Measurements from ENCODE around the gene CCDC167.

Gene CCDC167

DNA sequence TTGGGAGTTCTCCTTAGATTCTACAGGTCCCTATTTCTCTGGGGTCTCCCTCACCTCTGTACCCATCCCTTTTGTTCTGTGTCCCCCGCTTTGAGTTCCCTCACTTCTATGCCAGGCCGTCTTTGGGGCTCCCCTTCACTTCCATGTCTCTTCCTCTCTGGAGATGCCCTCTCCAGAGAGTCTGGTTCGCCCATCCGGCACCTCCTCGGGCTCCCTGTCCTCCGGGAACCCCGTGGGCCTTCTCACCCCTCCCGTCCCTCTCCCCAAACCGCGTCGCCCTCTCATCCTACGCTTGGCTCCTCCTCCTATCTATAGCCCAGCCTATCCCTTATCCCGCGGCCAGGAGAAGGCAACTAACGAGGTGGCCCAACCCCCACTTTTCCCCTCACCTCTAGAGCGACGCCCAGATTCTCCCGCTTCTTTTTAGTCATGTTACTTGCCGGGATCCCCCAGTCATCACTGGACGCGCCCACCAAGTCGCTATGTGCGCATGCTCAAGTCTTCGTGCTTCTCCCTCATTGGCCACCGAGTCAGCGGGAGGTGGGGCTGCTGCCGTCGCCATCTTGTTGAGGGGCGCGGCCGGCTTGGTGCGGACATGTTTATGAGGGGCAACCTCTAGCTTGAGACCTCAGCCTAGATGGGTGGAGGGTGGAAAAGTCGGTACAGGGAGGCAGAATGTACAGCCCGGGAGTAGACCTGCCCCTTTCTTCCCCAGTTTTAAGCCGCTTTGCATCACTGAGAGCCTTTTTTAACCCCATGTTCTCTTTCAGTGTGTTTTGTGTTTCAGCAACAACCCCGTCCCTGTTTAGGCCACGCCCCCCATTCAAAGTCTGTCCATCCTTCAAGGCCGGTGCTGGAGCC is at the start of gene CCDC167:
Gene CCDC167, minus strand, starts transcription at position 461 of the 861 bp plus-strand sequence. Its CDS starts 30 bp downstream, at position 431.
- DNase-seq: peak; percentile 98 to 99

DNA sequence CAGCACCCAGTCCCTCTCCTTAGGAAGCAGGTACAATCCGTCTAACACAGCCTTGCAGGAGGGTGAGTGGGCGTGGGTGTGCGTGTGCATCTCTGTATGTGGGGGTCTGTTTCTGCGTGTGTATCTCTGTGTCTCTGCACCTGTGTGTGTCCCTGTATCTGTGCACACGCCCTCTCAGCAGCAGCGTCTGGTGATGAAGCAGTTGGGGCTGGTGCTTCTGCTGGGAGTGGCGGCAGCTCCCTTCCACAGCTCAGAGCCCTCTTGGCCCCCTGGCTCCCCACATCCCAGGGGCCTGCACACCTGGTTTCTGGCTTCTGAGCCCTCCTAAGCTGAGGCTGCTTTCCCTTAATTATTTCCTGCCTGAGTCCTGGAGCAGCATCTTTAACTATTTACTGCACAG is 49.5 kb upstream of the CCDC167 start:
- no peak for DNase-seq

DNA sequence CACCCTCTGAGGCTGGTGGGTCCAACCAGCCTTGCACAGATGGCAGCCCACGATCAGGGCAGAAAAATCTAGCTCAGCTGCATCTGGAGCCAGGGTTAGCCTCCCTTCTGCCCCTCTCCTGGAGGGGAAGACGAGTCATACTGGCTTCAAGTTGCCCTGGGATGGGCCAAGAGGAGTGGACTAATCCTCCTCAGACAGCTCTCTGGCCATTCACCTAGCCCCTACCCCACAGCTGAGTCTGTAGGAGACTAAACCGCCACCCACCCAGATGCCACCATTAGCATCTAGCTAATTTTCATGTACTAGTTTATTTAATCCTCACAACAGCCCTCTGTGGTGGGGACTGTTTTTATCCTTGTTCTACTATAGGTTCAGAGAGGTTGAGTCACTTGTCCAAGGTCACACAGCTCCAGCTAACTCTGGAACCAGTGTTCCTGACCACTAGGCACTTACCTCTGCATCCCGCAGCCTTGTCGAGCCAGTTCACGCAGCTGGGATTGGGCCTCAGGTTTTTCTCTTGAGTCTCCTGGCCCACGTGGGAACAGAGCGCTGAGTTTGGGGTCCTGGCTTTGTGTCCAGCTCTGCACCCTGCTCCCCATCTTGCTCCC is 48.5 kb upstream of the CCDC167 start:
- DNase-seq: no peak

DNA sequence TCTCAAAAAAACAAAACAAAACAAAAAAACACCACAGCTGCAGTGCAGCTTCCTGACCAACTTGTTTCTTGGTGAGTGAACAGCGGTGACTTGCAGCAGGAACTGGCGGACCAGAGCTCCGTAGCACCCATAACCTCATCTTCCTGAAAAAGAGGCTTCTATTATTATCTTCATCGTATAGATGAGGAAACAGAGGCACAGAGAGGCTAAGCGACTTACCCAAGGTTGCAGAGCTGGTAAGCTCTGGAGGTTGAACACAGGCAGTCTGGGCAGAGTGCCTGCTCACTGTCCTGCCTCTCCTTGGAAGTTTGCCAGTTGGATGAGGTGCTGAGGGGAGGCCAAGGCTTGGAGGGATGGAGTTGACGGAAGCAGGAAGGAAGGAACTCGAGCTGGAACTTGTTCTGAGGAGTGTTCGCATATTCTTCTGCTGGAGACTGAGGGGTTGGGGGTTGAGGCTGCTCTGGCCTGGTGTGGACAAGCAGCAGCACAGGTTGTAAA is 47.9 kb upstream of the CCDC167 start:
- DNase-seq: no peak

DNA sequence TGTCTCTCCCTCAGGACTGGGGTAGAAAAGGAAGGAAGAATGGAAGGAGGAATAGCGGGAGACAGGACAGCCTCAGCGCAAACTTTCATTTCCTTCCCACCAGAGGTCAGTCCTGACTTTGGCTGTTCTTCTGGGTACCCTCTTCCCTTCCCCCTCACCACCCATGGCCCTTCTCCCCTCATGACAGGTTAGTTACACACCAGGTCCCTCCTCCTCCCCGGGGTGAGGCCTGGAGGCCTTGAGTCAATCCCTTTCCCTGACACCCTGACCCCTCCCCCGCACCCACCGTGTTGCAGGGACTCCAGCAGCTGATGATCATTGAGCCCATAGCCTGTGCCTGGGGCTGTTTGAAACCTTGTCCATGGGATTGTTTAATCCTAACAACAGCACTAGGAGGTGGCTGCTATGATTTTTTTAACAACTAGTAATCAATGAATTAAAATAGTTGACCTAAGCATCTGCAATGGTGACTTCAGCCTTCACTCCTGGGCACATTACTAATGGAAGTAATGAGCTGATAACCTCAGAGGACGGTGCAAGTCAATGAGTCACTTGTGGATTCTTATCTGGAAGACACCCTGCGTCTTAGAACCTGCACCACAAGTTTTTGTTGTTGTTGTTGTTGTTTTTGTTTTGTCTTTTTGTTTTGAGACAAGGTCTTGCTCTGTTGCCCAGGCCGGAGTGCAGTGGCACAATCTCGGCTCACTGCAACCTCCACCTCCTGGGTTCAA is 46.6 kb upstream of the CCDC167 start:
- peak in 1 of 2 experiments; percentile 29 for DNase-seq

DNA sequence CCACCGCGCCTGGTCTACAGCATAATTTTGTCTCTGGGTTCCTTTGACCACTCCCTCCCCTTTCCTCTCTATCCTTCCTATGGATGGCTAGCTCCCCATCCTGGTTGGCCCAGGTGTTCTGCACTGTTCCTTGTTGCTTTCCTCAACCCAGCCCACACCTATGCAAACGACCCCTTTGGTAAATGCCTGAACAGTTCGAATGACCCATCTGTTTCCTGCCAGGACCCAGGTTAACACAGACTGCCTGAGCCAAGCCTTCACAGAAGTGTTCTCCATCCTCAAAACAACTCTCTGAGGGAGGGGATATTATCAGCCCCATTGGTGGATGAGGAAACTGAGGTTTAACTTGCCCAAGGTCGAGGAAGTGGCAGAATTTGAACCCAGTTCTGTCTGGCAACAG is 44.8 kb upstream of the CCDC167 start:
- no peak for DNase-seq

DNA sequence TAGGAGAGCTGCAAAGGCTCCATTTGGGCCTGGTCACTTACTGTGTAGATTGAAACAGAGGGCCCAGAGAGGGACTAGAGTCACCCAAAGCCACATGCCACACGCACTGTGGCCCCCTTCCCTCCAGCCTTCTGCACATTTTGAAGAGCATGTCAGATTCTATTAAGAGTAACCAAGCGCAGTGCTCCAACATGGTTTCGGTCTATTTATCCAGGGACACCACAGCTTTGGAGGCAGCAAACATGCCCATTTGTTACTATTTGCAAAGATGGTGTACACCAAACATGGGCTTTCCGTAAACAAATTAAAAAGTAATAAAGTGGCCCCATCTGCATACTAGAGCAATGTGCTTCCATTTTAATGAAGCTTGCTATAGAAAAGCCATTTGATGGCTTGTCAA is 43.7 kb upstream of the CCDC167 start:
- DNase-seq: no peak

DNA sequence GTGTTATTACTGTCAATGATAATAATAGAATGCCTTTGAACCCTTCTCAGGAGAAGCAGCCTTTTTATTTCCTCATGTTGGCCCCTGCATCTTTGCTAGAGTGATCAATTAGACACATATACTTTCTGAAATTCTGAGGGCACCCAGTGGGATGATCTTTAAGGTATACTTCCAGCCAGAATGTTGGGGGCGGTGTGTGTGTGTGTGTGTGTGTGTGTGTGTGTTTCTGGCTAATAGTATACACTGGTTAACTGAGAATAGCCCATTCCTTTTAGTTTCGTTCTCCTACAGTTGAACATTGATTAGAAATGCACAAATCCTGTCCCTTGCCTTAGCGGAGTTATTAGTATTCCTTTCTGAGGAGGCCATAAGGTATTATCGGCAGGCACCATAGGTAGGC is 41.7 kb upstream of the CCDC167 start:
- DNase-seq: no peak

DNA sequence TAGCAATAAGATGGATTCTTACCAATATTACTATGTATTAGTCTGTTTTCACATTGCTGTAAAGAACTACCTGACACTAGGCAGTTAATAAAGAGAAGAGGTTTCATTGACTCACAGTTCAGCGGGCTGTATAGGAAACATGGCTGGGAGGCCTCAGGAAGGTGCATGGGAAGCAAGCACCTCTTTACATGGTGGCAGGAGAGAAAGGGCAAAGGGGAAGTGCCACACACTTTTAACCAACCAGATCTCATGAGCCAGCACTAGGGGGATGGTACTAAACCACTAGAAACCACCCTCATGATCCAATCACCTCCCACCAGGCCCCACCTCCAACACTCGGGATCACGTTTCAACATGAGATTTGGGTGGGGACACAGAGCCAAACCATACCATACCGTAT is 40.7 kb upstream of the CCDC167 start:
- no peak for DNase-seq

DNA sequence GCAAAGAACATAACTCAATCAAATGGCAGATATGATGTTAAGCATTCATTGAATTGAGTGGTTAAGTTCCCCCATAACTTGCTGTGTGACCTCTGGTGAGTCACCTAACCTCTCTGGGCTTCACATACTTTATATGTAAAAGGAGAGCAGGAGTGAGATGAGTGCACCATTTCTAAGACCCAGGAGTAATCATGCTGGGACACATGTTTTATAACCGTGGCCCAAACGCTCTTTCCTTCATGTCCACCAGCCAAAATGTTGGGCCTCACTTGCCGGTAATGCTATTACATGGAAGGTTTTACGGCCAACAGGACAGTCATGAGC is 40.3 kb upstream of the CCDC167 start:
- DNase-seq: no peak

DNA sequence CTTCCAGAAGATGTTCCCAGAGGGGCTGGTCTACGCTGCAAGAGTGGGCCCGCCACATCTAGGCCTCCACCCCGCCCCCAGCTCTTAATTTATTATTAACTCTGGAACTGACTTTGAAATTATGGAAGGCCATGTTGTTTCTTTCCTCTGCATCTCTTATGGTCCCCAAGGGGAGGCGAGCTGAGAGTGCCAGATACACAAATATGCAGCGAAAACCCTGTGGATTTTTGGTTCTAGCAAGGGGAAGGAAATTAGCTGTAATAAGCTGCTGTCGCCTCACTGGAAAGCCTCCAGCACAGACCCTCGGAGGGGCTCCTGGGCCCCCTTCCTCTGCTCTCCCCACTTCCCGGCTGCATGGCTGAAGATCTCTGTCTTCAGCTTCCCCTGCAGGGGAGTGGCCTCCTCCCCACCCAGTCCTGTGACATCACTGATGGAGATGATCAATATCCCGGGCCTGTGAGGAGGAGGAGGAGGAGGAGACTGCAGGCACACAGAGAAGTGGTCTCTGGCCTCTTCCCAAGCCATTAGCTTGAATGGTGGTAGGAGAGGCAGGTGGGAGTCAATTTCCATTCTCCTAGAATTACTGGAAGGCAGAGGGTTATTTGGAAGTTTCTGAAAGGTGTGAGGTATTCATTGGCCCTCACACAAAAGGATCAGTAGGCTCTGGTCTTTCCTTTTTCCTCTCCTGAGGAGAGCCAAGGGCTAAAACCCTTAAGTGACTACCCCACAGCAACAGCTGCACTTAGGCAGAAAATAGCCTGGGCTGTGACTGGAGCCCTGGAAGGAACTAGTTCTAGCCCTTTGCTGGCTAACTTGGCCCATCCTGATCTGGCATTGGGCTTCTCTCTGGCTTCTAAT is 39.7 kb upstream of the CCDC167 start:
- DNase-seq: no peak

DNA sequence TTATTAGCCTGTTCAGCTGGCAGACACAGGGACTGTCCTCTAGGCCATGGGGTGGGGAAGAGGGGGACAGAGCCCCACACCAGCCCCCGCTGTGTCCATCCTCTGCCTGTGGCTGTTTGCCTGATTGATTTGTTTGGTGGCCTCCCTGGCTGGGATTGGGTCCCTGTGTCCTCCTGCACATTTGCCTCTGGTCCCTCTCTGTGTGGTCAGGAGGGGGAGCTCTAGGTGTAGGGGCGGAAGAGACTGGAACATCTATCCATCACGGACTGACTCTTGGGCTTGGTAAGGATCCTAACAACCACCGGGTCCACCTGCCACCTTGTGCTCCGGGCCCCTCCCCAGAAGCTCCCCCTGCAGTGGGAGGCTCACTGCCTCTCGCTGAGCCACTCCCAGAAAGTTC is 38.4 kb upstream of the CCDC167 start:
- DNase-seq: no peak

DNA sequence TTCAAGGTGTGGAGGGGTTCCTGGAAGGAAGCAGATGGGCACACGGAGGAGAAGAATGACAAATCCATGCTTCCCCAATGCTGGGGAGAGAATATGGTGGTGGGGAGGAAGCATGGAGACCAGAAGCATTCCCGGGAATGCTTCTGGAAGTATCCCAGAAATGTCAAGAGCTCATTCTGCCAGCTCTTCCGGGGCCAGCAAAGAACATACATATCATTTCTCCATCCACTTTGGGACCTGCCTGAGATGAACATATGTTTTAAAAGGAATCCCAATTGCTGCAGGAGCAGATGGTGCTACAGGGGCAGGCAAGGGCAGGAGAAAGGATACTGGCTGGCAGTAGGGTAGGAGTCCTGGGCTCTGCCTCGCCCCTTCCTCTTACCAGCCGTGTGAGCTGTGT is 37.9 kb upstream of the CCDC167 start:
- DNase-seq: no peak

DNA sequence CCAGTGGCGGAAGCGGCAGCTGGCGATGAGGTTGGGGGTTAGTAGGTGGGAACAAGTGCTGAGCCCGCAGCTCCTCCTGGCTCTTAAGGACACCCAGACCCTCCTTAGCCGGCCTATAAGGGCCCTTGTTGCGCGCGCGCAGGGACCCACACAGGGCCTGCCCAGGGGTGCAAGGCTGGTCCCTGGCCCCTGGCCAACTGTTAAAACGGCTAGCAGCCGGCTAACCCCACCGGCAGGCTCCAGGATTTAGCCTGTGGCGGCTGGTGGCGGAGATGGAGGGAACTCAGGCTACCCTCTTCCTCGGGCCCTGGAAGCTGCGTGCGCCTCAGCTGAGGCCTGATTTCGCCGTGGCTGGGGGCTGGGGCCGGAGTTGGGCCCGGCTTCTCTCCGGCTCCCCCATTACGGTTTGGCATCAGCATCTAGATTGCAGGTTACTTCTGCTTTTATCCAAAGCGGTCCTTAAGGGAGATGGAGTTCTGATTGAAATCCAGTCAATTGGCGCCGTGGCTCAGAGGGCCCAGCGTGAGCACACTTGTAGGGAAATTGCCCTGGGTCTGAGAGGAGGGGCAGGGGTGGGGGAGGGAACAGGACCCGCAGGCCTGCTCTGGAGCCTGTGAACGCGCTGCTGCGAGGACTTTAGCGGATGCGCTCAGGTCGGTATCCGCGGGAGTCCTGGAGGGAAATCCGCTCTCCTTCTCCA is 36.9 kb upstream of the CCDC167 start:
- DNase-seq: no peak

DNA sequence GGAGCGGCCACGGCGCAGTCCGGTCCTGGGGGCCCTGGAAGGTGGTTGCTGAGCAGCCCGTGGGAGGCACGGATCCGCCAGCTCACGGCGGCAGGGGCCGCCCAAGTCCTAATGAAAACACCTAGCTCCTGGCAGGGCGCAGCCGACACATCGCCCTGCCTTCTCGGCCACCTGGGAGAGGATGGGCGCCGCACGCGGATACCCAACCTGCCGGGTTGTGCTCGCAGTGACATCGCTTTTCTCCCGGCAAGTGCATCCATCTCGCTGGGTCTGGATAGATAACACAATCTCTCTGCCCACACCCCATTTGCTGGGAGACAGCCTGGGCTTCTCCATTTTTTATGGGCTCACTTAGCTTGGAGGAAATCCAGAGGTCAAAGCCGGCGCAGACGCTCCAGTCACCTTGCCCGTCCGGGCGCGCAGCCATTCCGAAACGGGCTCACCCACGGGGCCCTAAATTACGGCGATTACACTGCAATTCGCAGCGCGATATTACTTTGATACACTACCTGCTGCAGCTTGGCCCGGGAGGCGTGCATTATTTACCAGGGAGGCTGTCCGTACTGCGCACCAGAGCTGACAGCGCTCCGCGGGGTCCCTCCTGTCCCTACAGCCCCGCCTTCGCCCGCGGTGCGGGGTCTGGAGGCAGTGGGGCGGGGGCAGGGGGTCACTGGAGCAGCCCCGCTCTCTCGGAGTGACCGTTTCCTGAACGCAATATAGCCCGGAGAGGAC is 36.2 kb upstream of the CCDC167 start:
- no peak for DNase-seq

DNA sequence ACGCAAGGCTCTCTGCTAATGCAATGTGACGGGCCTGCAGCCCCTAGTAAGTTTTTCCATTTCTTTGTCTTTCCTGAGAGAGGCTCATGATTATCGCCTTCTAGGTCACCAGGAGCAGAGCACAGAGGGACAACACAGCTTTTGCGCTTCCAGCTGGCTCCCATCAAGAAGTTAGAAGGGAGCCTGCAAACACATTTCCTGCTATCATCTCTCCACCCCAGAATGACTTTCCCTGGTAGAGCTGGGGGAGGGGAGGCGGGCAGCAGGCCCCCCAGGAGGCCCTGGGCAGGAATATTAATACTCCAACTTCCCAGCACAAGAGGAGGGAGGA is 35.7 kb upstream of the CCDC167 start:
- no peak for DNase-seq

DNA sequence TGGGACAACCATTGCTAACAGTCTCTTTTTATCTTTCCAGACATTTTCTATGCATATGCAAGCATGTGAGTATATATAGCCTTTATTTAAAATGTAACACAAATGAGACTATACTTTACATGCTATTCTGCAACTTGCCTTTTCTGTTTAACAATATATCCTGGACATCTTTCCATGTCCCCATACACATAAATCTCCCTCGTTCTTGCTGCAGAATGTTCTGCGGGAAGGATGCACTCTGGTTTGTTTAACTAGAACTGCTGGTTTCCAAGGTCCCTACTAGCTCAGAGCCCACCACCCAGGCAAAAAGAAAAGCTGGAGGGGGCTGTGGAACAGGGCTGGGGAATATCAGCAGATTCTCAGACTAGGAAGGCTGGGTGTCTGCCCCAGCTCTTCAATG is 35.2 kb upstream of the CCDC167 start:
- DNase-seq: no peak

DNA sequence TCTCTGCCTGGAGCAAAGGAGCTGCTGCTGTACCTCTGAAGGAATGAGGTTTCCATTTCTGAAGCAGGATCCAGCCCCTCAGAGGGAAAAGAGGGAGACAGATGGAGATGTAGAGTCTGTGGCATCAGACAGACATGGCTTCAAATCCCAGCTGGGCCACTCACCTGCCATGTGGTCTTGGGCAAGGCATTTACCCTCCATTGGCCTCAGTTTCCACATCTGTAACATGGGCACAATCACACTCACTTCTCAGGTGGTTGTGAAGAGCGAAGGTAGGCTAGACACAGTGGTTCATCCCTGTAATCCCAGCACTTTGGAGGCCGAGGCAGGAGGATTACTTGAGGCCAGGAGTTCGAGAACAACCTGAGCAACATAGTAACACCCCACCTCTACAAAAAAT is 32.4 kb upstream of the CCDC167 start:
- no peak for DNase-seq

DNA sequence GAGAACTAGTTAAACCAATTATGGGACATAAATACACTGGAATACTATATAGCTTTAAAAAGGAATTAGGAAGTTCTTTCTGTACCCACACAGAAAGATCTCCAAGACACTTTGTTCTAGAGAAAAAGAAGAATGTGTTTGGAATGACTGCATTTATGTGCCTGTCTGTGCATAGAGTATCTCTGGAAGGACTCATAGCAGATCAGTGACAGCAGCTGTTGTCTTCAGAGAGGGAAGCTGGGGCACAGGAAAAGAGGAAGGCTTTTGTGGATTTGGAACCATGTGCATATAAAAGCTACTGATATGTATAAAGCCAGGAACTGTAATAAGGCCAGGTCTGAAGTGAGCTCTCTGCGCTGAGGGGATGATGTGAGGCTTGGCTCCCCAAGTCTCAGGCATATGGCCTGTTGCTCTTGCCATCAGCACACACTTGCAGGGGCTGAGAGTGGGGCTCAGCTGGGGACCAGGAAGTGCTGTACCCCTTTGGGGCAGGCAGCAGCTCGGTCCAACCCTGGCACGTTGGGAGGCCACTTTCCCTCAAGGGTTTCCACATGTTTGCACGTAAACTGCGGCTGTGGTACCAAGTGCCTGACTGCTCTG is 31.8 kb upstream of the CCDC167 start:
- no peak for DNase-seq

DNA sequence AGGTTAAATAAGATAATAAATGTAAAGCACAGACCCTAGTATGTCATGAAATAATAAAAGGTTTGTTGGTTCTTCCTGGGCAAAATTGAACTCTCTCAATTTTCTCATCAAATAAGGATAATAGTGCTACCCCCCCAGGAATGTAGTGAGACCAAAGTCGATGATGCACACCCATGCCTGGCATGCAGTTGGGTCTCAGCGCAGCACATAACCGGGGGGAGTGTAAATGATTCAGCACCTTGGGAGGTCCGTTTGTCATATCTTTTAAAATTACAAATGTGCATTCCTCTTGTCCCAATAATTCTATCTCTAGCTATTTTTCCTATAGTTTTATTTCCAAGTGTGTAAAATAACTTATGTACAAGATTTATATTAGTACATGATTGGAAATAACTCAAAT is 31.3 kb upstream of the CCDC167 start:
- DNase-seq: no peak

DNA sequence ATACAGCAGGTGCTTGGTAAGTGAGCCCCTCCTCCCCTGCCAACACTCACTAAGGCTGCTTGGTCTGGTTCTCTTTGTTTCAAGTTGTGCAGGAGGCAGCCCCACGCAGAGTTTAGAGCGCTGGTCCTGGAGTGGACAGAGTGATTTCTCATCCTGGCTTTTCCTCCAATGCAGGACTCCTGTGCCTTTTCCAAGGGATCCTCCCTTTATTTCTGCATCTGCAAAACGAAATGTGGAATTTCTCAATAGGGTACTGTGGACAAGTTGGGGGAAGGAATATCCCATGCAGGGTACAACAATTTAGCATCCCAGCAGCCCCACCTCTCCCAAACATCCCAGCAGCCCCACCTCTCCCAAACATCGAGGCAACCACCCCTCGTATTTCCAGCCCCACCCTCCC is 30.6 kb upstream of the CCDC167 start:
- DNase-seq: no peak

Data from activated CD4-positive, alpha-beta T cell treated with anti-CD3 and anti-CD28 coated beads, Interleukin-2, amount 50 U/mL, for 48 hours (primary cell).